Psoas muscle (tissue), 8 donors: ENCODE results near the gene CELF2. TPM values are rescaled to one million over a fixed set of nuclear protein-coding genes. Genes with fewer than 3 reads are reported as not detected.

Source experiments
- ATAC-seq, 4 donors: fragments of 200-7000 bp; cut with Tn5 transposase; one replicate each; pipeline ENCODE4 v1.9.1; 2020; ENCODE audit warnings: moderate library complexity in 3 of 4, mild to moderate bottlenecking in 2 of 4
- DNase-seq, 2 donors: peaks; one replicate each; pipeline ENCODE4 v3.0.0-alpha.2; 2020
- H3K27ac ChIP-seq: fragments of 200-600 bp; one replicate; pipeline ENCODE4 v1.8.0; 2022
- H3K27me3 ChIP-seq, 3 donors: fragments of 200-600 bp in 1 of 3; one replicate each; pipeline versions ENCODE4 v1.6.1 to v1.8.0; 2013 to 2022; ENCODE audit warnings: low read length in 2 of 3, mild to moderate bottlenecking in 2 of 3, moderate library complexity in 1 of 3; ENCODE audit not compliant: insufficient read depth in 3 of 3
- H3K36me3 ChIP-seq, 2 donors: fragments of 200-600 bp in 1 of 2; one replicate each; pipeline versions ENCODE4 v1.6.1 to v1.8.0; 2013 to 2022; ENCODE audit warnings: low read depth in 1 of 2, mild to moderate bottlenecking in 1 of 2, moderate library complexity in 1 of 2; ENCODE audit not compliant: insufficient read depth in 1 of 2
- H3K4me1 ChIP-seq: fragments of 200-600 bp; one replicate; pipeline ENCODE4 v1.8.0; 2022
- H3K4me3 ChIP-seq: fragments of 200-600 bp; one replicate; pipeline ENCODE4 v1.8.0; 2022; ENCODE audit warnings: mild to moderate bottlenecking
- H3K9me3 ChIP-seq: fragments of 200-600 bp; one replicate; pipeline ENCODE4 v1.8.0; 2022
- whole genome bisulfite sequencing, 3 donors: extraction: QIAGEN DNeasy Blood & Tissue Kit; methylation state at CpG; one replicate each; pipeline versions ENCODE4 v1.1.6 to v1.1.7; 2013; 5-methylcytosine and 5-hydroxymethylcytosine counted together
- intact Hi-C, 2 donors: fragments of 100-400 bp; cut with DNase I; formaldehyde crosslinking; loops; one replicate each; pipeline versions ENCODE4 v1.11.0 to v1.14.2; 2022
- polyA plus RNA-seq, 3 donors: library from polyadenylated mRNA; stranded (reverse); fragments of 200-250 nt; gene quantifications; one replicate each; pipeline ENCODE4 v1.2.3, GENCODE V29; 2013
- total RNA-seq, 4 donors: library from RNA; stranded (reverse); fragmentation: NEBNext Ultra II Directional in 2 of 4; extraction: Animal tissue kit (Norgen Biotek cat#: 25700) in 2 of 4; gene quantifications; one replicate each; pipeline versions ENCODE4 v1.2.1 to v1.2.4, GENCODE V29; 2021 to 2023
- TF ChIP-seq, protein P1 (sequence below): fragments of 200-600 bp; IDR thresholded peaks from one replicate; pipeline ENCODE4 v1.8.0; 2022; ENCODE audit warnings: antibody characterized with exemption
- donor health status: healthy with polysubstance abuse.
- donor health status: DM: no; HTN: no; CAD: no; lungs with moderate emphysema.
- donor health status: Bipolar disorder and iron deficiency.
- donor health status: healthy.
- donor health status: DM: yes; HTN: yes; CAD: no.
- donor health status: DM: no; HTN: no; CAD: no.
- donor health status: DM: no; HTN: no; CAD: no.
- donor health status: DM: yes; HTN: yes; CAD: no.

CELF2 gene
- total and polyA plus RNA-seq, 7 donors: 9.8 to 47.8 (median 29.0) TPM

- H3K27me3 ChIP-seq: no peaks in the 10 kb centered on the region
- H3K9me3 ChIP-seq: no peaks in the 10 kb centered on the region
- H3K36me3 ChIP-seq: peaks cover 0 to 84% of the 10 kb centered on the region in 2 donors
- WGBS, 3 donors: 76 to 84% (median 78%) methylated on average over 2 of the region's 2 CpGs
- DNase-seq (no peak), ATAC-seq (no peak)
- intact Hi-C loops: no loop called here
- no peak overlapping the region for H3K27ac ChIP-seq
- TF ChIP-seq, protein P1, sequence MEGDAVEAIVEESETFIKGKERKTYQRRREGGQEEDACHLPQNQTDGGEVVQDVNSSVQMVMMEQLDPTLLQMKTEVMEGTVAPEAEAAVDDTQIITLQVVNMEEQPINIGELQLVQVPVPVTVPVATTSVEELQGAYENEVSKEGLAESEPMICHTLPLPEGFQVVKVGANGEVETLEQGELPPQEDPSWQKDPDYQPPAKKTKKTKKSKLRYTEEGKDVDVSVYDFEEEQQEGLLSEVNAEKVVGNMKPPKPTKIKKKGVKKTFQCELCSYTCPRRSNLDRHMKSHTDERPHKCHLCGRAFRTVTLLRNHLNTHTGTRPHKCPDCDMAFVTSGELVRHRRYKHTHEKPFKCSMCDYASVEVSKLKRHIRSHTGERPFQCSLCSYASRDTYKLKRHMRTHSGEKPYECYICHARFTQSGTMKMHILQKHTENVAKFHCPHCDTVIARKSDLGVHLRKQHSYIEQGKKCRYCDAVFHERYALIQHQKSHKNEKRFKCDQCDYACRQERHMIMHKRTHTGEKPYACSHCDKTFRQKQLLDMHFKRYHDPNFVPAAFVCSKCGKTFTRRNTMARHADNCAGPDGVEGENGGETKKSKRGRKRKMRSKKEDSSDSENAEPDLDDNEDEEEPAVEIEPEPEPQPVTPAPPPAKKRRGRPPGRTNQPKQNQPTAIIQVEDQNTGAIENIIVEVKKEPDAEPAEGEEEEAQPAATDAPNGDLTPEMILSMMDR: no peak
- no peak overlapping the region for H3K4me3 ChIP-seq
- no peaks in the 10 kb centered on the region for H3K4me1 ChIP-seq
Measured at GRCh38 chr10:11325817-11326216, 308.1 kb downstream of the CELF2 start.

DNA sequence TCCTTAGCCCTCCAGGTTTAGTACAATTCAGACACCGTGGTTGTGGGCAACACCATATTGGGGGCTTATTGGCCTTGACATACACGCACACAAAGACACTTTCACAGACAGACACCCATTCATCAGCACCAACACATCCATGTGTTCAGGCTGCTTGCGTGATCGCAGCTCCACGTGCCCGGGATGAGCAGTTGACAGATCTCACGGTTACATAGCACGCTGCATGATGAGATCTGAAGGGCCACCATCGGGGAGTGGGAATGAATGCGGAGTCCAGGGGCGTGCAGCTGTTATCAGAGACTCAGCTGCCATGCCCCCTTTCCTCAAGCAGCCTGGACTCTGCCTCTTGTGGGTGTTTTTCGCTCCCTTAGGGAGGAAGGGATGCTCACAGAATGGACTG is 308.6 kb downstream of the CELF2 start:
- Histone ChIP-seq H3K27ac (no peak overlapping the region), H3K9me3 (no peaks in the 10 kb centered on the region), H3K27me3 (no peaks in the 10 kb centered on the region), H3K4me3 (no peak overlapping the region), H3K4me1 (no peaks in the 10 kb centered on the region), H3K36me3 (peaks cover 0 to 80% of the 10 kb centered on the region in 2 donors)
- no peak for DNase-seq
- ATAC-seq: no peak
- 85 to 88% (median 85%) methylated on average over 12 of the region's 12 CpGs for WGBS, 3 donors
- intact Hi-C loops: no loop called here
- TF ChIP-seq, protein P1: no peak

- ATAC-seq: no peak
- no peaks in the 10 kb centered on the region for H3K9me3 ChIP-seq
- H3K27me3 ChIP-seq: no peaks in the 10 kb centered on the region
- H3K4me3 ChIP-seq: no peak overlapping the region
- intact Hi-C loops: no loop called here
- H3K4me1 ChIP-seq: no peaks in the 10 kb centered on the region
- no peak overlapping the region for H3K27ac ChIP-seq
- 80 to 85% (median 83%) methylated on average over 11 of the region's 11 CpGs for WGBS, 3 donors
- H3K36me3 ChIP-seq: peaks cover 0 to 73% of the 10 kb centered on the region in 2 donors
- TF ChIP-seq, protein P1: no peak
- no peak for DNase-seq
Measured at GRCh38 chr10:11326913-11327616, 309.4 kb downstream of the CELF2 start.

GRCh38 chr10:11328264-11329061 is 310.8 kb downstream of the CELF2 start:
- H3K9me3 ChIP-seq: no peaks in the 10 kb centered on the region
- DNase-seq (peak in 1 of 2 donors; percentile 54), ATAC-seq (peak; percentile 40 to 51 (median 46))
- 46 to 67% (median 46%) methylated on average over 17 of the region's 17 CpGs for WGBS, 3 donors
- H3K27me3 ChIP-seq: no peaks in the 10 kb centered on the region
- TF ChIP-seq, protein P1: no peak
- H3K4me1 ChIP-seq: no peaks in the 10 kb centered on the region
- intact Hi-C loops: no loop called here
- no peak overlapping the region for H3K4me3 ChIP-seq
- peaks cover 0 to 68% of the 10 kb centered on the region in 2 donors for H3K36me3 ChIP-seq
- H3K27ac ChIP-seq: no peak overlapping the region
